ENCODE measurements around the gene LAT. TPM values are rescaled to one million over a fixed set of nuclear protein-coding genes. Genes with fewer than 3 reads are reported as not detected.

The LAT gene
- total and polyA plus RNA-seq, 10 donors: 28.6 to 54.2 (median 32.6) TPM

GRCh38 chr16:29014561-29015069 lies 29.8 kb downstream of the LAT start:
- Histone ChIP-seq H3K27ac (peak overlapping the region in 5 of 8 donors; percentile 3 to 70 (median 57)), H3K4me3 (no peak overlapping the region), H3K36me3 (no peaks in the 10 kb centered on the region), H3K27me3 (replicated peaks in 1 of 7) (no peaks in the 10 kb centered on the region), H3K4me1 (peaks cover 0 to 22% (median 3%) of the 10 kb centered on the region in 6 donors), H3K9me3 (no peaks in the 10 kb centered on the region)
- WGBS, 5 donors: 76 to 96% (median 92%) methylated on average over 3 of the region's 3 CpGs
- no peak for DNase-seq
- intact Hi-C loops (cut with DNase I; ENCODE audit: low total_unique reads): no loop called here
- TF ChIP-seq POLR2A (IDR thresholded peaks at IDR 0.05): no peak
- TF ChIP-seq POLR2AphosphoS5 (IDR thresholded peaks at IDR 0.05): no peak
- TF ChIP-seq, protein P1, sequence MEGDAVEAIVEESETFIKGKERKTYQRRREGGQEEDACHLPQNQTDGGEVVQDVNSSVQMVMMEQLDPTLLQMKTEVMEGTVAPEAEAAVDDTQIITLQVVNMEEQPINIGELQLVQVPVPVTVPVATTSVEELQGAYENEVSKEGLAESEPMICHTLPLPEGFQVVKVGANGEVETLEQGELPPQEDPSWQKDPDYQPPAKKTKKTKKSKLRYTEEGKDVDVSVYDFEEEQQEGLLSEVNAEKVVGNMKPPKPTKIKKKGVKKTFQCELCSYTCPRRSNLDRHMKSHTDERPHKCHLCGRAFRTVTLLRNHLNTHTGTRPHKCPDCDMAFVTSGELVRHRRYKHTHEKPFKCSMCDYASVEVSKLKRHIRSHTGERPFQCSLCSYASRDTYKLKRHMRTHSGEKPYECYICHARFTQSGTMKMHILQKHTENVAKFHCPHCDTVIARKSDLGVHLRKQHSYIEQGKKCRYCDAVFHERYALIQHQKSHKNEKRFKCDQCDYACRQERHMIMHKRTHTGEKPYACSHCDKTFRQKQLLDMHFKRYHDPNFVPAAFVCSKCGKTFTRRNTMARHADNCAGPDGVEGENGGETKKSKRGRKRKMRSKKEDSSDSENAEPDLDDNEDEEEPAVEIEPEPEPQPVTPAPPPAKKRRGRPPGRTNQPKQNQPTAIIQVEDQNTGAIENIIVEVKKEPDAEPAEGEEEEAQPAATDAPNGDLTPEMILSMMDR (IDR thresholded peaks at IDR 0.05 in 8 of 11, conservative IDR thresholded peaks at IDR 0.05 in 3 of 11): no peak

DNA sequence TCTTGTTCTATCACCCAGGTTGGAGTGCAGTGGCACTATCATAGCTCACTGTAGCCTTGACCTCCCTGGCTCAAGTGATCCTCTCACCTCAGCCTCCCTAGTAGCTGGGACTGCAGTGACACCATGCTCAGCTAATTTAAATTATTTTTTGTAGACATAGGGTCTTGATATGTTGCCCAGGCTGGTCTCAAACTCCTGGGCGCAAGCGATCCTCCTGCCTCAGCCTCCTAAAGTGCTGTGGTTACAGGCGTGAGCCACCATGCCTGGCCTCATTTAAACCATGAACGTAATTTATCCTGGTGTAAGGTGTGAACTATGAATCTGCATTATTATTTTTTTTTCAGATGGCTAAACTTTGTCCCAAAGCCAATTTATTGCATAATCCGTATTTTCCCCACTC lies 37.3 kb downstream of the LAT start:
- WGBS, 5 donors: 81 to 90% (median 88%) methylated on average over 5 of the region's 5 CpGs
- no peak overlapping the region for H3K4me3 ChIP-seq
- no peak overlapping the region for H3K27ac ChIP-seq
- no peak for TF ChIP-seq POLR2AphosphoS5 (IDR thresholded peaks at IDR 0.05)
- TF ChIP-seq, protein P1 (IDR thresholded peaks at IDR 0.05 in 8 of 11, conservative IDR thresholded peaks at IDR 0.05 in 3 of 11): no peak
- TF ChIP-seq POLR2A (IDR thresholded peaks at IDR 0.05): no peak
- peaks cover 0 to 37% (median 0%) of the 10 kb centered on the region in 7 donors for H3K27me3 ChIP-seq (replicated peaks in 1 of 7)
- intact Hi-C loops (cut with DNase I; ENCODE audit: low total_unique reads): no loop called here
- no peaks in the 10 kb centered on the region for H3K4me1 ChIP-seq
- DNase-seq: no peak
- H3K9me3 ChIP-seq: no peaks in the 10 kb centered on the region
- H3K36me3 ChIP-seq: no peaks in the 10 kb centered on the region

GRCh38 chr16:29023279-29024277 lies 38.7 kb downstream of the LAT start:
- Histone ChIP-seq H3K36me3 (no peaks in the 10 kb centered on the region), H3K4me1 (no peaks in the 10 kb centered on the region), H3K4me3 (no peak overlapping the region), H3K9me3 (no peaks in the 10 kb centered on the region), H3K27ac (no peak overlapping the region), H3K27me3 (replicated peaks in 1 of 7) (peaks cover 0 to 43% (median 0%) of the 10 kb centered on the region in 7 donors)
- no peak for TF ChIP-seq POLR2AphosphoS5 (IDR thresholded peaks at IDR 0.05)
- TF ChIP-seq, protein P1 (IDR thresholded peaks at IDR 0.05 in 8 of 11, conservative IDR thresholded peaks at IDR 0.05 in 3 of 11): no peak
- TF ChIP-seq POLR2A (IDR thresholded peaks at IDR 0.05): no peak
- peak; percentile 64 for DNase-seq
- WGBS, 5 donors: 45 to 56% (median 49%) methylated on average over 13 to 15 of the region's 15 CpGs
- intact Hi-C loops (cut with DNase I; ENCODE audit: low total_unique reads): no loop called here

GRCh38 chr16:29024278-29024677 lies 39.4 kb downstream of the LAT start:
- Histone ChIP-seq H3K4me1 (peaks cover 0 to 4% (median 0%) of the 10 kb centered on the region in 6 donors), H3K27ac (no peak overlapping the region), H3K4me3 (no peak overlapping the region), H3K27me3 (replicated peaks in 1 of 7) (peaks cover 0 to 46% (median 0%) of the 10 kb centered on the region in 7 donors), H3K9me3 (no peaks in the 10 kb centered on the region), H3K36me3 (no peaks in the 10 kb centered on the region)
- intact Hi-C loops (cut with DNase I; ENCODE audit: low total_unique reads): no loop called here
- DNase-seq: peak; percentile 25
- no peak for TF ChIP-seq POLR2A (IDR thresholded peaks at IDR 0.05)
- TF ChIP-seq, protein P1 (IDR thresholded peaks at IDR 0.05 in 8 of 11, conservative IDR thresholded peaks at IDR 0.05 in 3 of 11): no peak
- TF ChIP-seq POLR2AphosphoS5 (IDR thresholded peaks at IDR 0.05): no peak
- 47 to 71% (median 59%) methylated on average over 5 of the region's 5 CpGs for whole genome bisulfite sequencing, 5 donors

All from spleen (tissue), 11 donors.